T-cell (primary cell): Measurements from ENCODE around the gene CSRNP3. TPM values are rescaled to one million over a fixed set of nuclear protein-coding genes. Genes with fewer than 3 reads are reported as not detected.

Experiments used
- ATAC-seq, 4 experiments: fragments of 200-7000 bp in 3 of 4; fragments of 150-1000 bp in 1 of 4; cut with Tn5 transposase; replicated peaks in 1 of 4; 1 replicate in 3 of 4; 2 replicates in 1 of 4; pipeline ENCODE4 v1.10.0; 2021; ENCODE audit warnings: moderate library complexity in 3 of 4, mild to moderate bottlenecking in 2 of 4, moderate number of reproducible peaks in 1 of 4
- CTCF ChIA-PET, 2 donors: fragments of 300-600 bp; sonication (Branson Sonifier 250); formaldehyde crosslinking; loops; one replicate each; lab custom pipeline; 2022; ENCODE audit warnings: antibody characterized with exemption in 2 of 2; lab: Charles Lee
- POLR2A ChIA-PET, 2 donors: fragments of 300-600 bp; sonication (Branson Sonifier 250); formaldehyde crosslinking; loops; one replicate each; lab custom pipeline; 2022; ENCODE audit warnings: antibody characterized with exemption in 2 of 2; lab: Charles Lee
- DNase-seq, 35 experiments: peaks; one replicate each; pipeline versions ENCODE4 v3.0.0 to v3.0.0-alpha.2; 2013 to 2023
- H3K27ac ChIP-seq: one replicate; pipeline ENCODE4 v1.5.1; 2013; ENCODE audit warnings: low read length
- H3K27me3 ChIP-seq, 2 experiments: replicated peaks in 1 of 2; 1 replicate in 1 of 2; 2 replicates in 1 of 2; pipeline versions ENCODE4 v1.6.1 to v1.7.0; 2013; ENCODE audit warnings: low read length in 1 of 2, mixed read lengths in 1 of 2; ENCODE audit not compliant: control insufficient read depth in 2 of 2, insufficient read depth in 2 of 2; ENCODE audit errors: extremely low read depth in 1 of 2
- H3K36me3 ChIP-seq, 2 donors: 1 replicate in 1 of 2; 2 replicates in 1 of 2; pipeline versions ENCODE4 v1.6.1 to v1.7.0; 2013; ENCODE audit warnings: low read length in 1 of 2; ENCODE audit not compliant: control insufficient read depth in 2 of 2, insufficient read depth in 1 of 2; ENCODE audit errors: extremely low read depth in 1 of 2
- H3K4me1 ChIP-seq, 2 experiments: 1 replicate in 1 of 2; 2 replicates in 1 of 2; pipeline versions ENCODE4 v1.6.1 to v1.7.0; 2013; ENCODE audit warnings: low read length in 2 of 2, mixed read lengths in 1 of 2; ENCODE audit not compliant: insufficient read depth in 2 of 2, control insufficient read depth in 1 of 2; ENCODE audit errors: extremely low read depth in 1 of 2
- H3K4me3 ChIP-seq, 2 donors: 1 replicate in 1 of 2; 2 replicates in 1 of 2; pipeline versions ENCODE4 v1.5.1 to v1.7.0; 2013; ENCODE audit warnings: mild to moderate bottlenecking in 2 of 2, low read length in 1 of 2, moderate library complexity in 1 of 2; ENCODE audit not compliant: control insufficient read depth in 1 of 2; ENCODE audit errors: extremely low read depth in 1 of 2
- H3K9me3 ChIP-seq: 2 replicates; pipeline ENCODE4 v1.7.0; 2013
- H3K27ac Mint-ChIP-seq, 2 donors: one replicate each; pipeline ENCODE4 v1.8.0; 2020 to 2021; ENCODE audit warnings: mild to moderate bottlenecking in 2 of 2, mixed read lengths in 2 of 2
- H3K27me3 Mint-ChIP-seq, 2 donors: one replicate each; pipeline ENCODE4 v1.8.0; 2021 to 2022; ENCODE audit warnings: mixed read lengths in 2 of 2
- H3K36me3 Mint-ChIP-seq: one replicate; pipeline ENCODE4 v1.8.0; 2021; ENCODE audit warnings: mixed read lengths
- H3K4me1 Mint-ChIP-seq, 3 donors: one replicate each; pipeline ENCODE4 v1.8.0; 2020 to 2022; ENCODE audit warnings: mixed read lengths in 3 of 3, mild to moderate bottlenecking in 1 of 3
- H3K4me3 Mint-ChIP-seq, 3 donors: one replicate each; pipeline ENCODE4 v1.8.0; 2020 to 2022; ENCODE audit warnings: mild to moderate bottlenecking in 3 of 3, mixed read lengths in 3 of 3, moderate library complexity in 3 of 3
- H3K9me3 Mint-ChIP-seq, 3 donors: one replicate each; pipeline ENCODE4 v1.8.0; 2020 to 2022; ENCODE audit warnings: mixed read lengths in 3 of 3
- WGBS: methylation state at CpG from one replicate; pipeline ENCODE4 v1.1.5; 2013; ENCODE audit warnings: missing lambda C conversion rate; ENCODE audit not compliant: insufficient coverage; 5-methylcytosine and 5-hydroxymethylcytosine counted together
- total RNA-seq, 35 experiments: library from RNA in 6 of 35; stranded (reverse) in 6 of 35; fragments of 120-200 nt in 1 of 35; gene quantifications; one replicate each; pipeline versions ENCODE4 v1.2.1 to v1.2.4 and lab custom pipeline; 2013 to 2026

Gene CSRNP3
- total RNA-seq, 5 donors from 2014 or later (not counting 1 experiment from before 2014, with no cell fraction given) = 0.19 TPM; not detected in 4

DNA sequence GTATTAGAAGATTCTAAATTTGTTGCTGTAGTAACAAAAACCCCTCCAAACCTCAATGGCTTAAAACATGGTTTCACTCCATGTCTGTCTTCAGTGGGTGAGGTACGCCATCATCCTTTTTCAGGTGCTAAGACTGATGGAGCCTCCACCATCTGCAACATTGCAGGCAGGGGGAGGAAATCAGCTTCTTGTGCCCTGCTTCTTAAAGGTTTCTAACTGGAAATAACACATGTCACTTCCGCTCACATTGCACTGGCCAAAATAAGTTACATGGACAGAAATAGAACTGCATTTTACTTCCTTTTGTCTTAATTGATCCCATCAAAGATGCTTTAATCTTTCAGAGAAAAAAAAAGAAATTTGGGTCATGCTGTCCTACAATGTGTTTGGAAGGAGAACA is 230.4 kb downstream of the CSRNP3 start:
- Mint-ChIP-seq H3K27ac (no peak overlapping the region), H3K4me3 (no peak overlapping the region), H3K4me1 (no peaks in the 10 kb centered on the region), H3K9me3 (no peaks in the 10 kb centered on the region), H3K27me3 (peaks cover 4 to 9% of the 10 kb centered on the region in 2 donors), H3K36me3 (no peaks in the 10 kb centered on the region)
- Histone ChIP-seq H3K27ac (no peak overlapping the region), H3K27me3 (no peaks in the 10 kb centered on the region), H3K4me3 (no peak overlapping the region), H3K36me3 (no peaks in the 10 kb centered on the region), H3K4me1 (no peaks in the 10 kb centered on the region), H3K9me3 (no peaks in the 10 kb centered on the region)
- ATAC-seq (no peak), DNase-seq (no peak)
- ChIA-PET CTCF (no interaction called here), POLR2A (no interaction called here)
- 83% methylated on average over 1 of the region's 2 CpGs for WGBS

DNA sequence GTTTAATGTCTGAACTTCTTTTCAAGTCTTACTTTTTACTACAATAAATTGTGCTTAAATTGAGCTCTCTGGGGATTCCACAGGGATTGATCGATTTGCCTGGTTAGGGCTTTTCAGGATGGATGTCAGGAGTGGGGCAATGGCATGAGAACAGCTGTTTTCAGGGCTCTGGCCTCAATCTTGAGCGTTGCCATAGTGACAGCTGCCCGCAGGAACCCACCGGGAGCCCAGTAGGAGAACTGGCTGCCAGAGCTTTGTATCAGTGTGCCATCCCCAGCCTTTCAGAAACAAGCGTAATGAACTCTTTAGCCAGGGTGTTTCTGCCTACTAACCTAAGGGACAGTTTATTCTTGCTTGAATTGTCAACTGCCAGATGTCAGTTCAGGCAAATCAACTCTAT is 231.0 kb downstream of the CSRNP3 start:
- Histone ChIP-seq H3K27me3 (no peaks in the 10 kb centered on the region), H3K9me3 (no peaks in the 10 kb centered on the region), H3K27ac (no peak overlapping the region), H3K4me1 (no peaks in the 10 kb centered on the region), H3K36me3 (no peaks in the 10 kb centered on the region), H3K4me3 (no peak overlapping the region)
- WGBS = 65% methylated on average over 5 of the region's 5 CpGs
- H3K27ac Mint-ChIP-seq = no peak overlapping the region
- CTCF ChIA-PET = no interaction called here
- H3K4me1 Mint-ChIP-seq = no peaks in the 10 kb centered on the region
- DNase-seq = no peak
- ATAC-seq = no peak
- H3K27me3 Mint-ChIP-seq = peaks cover 4 to 9% of the 10 kb centered on the region in 2 donors
- POLR2A ChIA-PET = no interaction called here
- H3K36me3 Mint-ChIP-seq = no peaks in the 10 kb centered on the region
- H3K4me3 Mint-ChIP-seq = no peak overlapping the region
- H3K9me3 Mint-ChIP-seq = no peaks in the 10 kb centered on the region

DNA sequence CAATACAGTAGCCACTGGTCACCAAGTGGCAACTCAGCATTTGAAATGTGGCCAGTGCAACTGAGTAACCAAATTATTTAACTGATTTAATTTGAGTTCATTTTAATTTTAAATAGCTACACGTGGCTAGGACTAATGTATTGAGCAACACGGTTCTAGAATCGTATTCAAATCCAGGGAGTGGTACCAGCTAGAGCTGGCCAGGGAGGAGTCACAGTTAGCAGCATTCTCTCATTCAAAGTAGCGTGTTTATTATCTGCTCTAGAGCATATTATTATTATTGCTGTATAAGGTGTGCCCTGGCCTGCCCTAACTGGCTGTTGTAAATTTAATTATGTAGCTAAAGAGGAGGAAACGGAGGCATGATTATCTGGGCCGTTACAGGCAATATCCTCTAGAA is 231.6 kb downstream of the CSRNP3 start:
- H3K4me3 ChIP-seq = no peak overlapping the region
- no peak overlapping the region for H3K27ac ChIP-seq
- Mint-ChIP-seq H3K36me3 (no peaks in the 10 kb centered on the region), H3K27ac (no peak overlapping the region), H3K4me1 (no peaks in the 10 kb centered on the region), H3K9me3 (no peaks in the 10 kb centered on the region), H3K4me3 (no peak overlapping the region), H3K27me3 (peaks cover 4 to 8% of the 10 kb centered on the region in 2 donors)
- DNase-seq (no peak), ATAC-seq (no peak)
- no peaks in the 10 kb centered on the region for H3K9me3 ChIP-seq
- ChIA-PET POLR2A (no interaction called here), CTCF (no interaction called here)
- H3K27me3 ChIP-seq = no peaks in the 10 kb centered on the region
- 92% methylated on average over 2 of the region's 6 CpGs for WGBS
- H3K36me3 ChIP-seq = no peaks in the 10 kb centered on the region
- no peaks in the 10 kb centered on the region for H3K4me1 ChIP-seq

DNA sequence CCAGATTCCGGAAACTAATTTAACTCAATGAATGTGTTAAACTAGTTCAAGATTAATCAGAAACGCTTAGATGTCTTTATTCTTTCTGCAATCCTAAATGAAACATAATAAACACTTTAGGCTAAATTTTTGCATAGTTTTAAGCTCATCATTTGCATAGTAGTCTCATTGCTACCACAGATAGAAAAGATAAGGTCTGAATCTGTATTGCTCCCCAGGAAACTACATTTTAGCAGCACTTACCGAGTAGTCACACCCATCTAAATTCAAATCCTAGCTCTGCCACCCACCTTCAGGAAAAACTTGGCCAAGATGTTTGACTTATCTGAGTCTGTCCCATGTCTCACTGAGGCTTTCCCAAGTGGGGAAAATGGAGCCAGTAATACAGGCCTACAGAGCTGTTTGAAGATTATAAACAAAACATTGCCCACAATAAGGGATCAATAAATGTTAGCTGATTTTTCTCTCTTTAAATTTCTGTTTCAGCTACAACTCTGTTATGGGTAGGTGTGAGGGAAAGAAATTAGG is 237.5 kb downstream of the CSRNP3 start:
- Mint-ChIP-seq H3K4me1 (no peaks in the 10 kb centered on the region), H3K27ac (no peak overlapping the region), H3K36me3 (no peaks in the 10 kb centered on the region), H3K4me3 (no peak overlapping the region), H3K9me3 (peaks cover 0 to 6% (median 5%) of the 10 kb centered on the region in 3 donors), H3K27me3 (peaks cover 0 to 11% of the 10 kb centered on the region in 2 donors)
- H3K4me1 ChIP-seq = no peaks in the 10 kb centered on the region
- DNase-seq (no peak), ATAC-seq (no peak)
- WGBS = no CpG with 5 or more reads among the region's 3 CpGs
- H3K4me3 ChIP-seq = no peak overlapping the region
- H3K27ac ChIP-seq = no peak overlapping the region
- no peaks in the 10 kb centered on the region for H3K36me3 ChIP-seq
- no peaks in the 10 kb centered on the region for H3K9me3 ChIP-seq
- ChIA-PET CTCF (no interaction called here), POLR2A (interaction anchor here in 1 of 2 donors (0.7 kb wide), 1 partner anchor 37 kb away, joined by 3 read pairs; no protein-coding TSS in a partner anchor)
- no peaks in the 10 kb centered on the region for H3K27me3 ChIP-seq

DNA sequence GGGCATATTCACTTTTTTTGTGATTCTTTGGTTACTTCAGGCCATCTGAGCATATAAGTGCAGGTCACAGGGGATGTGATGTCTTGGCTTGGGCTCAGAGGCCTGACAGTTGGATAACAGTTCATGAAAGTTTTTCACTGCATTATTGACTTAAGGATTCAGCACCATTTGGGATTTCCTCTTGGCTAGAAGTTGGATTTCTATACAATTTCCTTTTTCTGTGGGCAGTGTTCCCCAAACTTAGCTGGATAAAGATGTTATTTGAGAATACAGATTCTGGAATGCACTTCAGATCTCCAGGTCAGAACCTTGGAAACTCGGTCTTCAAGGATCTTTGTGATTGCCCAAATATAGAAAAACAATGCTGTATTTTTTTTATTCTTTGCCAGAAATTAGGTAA is 246.6 kb downstream of the CSRNP3 start:
- no peak for DNase-seq

DNA sequence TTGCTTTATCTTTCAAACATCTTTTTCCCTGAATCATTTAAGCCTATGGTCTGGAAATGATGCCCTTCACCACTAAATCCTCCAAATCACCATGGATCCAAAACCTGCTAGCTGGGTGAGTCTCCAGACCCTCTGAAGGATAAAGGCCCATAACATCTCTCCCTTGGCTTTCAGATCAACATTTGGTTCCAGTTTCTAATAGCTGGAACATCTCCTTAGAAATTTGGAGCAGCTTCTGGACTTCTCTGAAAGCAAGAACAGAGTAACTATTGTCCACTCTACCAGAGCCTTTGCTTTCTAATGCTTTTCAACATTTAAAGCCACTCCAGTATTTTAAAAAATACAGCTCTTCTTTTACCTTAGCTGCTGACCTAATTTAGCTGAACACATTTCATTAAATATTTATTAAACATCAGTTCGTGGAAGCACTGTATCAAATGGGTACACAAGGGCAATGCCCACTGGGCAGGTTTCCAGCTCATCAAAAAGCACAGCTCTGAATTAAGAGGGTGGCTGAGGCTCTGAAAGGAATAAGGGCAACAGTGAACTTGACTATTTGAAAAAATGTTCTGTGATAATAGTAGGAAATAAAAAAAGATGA is 249.2 kb downstream of the CSRNP3 start:
- WGBS = no CpG with 5 or more reads among the region's 1 CpG
- POLR2A ChIA-PET = no interaction called here
- no peak overlapping the region for H3K4me3 Mint-ChIP-seq

More for the DNA sequence above, 246.6 kb downstream of the CSRNP3 start:
- no CpG with 5 or more reads among the region's 1 CpG for WGBS
- H3K27me3 Mint-ChIP-seq = peaks cover 4 to 7% of the 10 kb centered on the region in 2 donors
- H3K9me3 Mint-ChIP-seq = no peaks in the 10 kb centered on the region
- ATAC-seq = no peak
- no peaks in the 10 kb centered on the region for H3K4me1 Mint-ChIP-seq
- no peak overlapping the region for H3K27ac Mint-ChIP-seq
- no peaks in the 10 kb centered on the region for H3K36me3 Mint-ChIP-seq
- no peak overlapping the region for H3K4me3 ChIP-seq
- no peaks in the 10 kb centered on the region for H3K9me3 ChIP-seq
- H3K4me3 Mint-ChIP-seq = no peak overlapping the region
- no peaks in the 10 kb centered on the region for H3K4me1 ChIP-seq
- POLR2A ChIA-PET = no interaction called here
- no peak overlapping the region for H3K27ac ChIP-seq
- CTCF ChIA-PET = no interaction called here
- no peaks in the 10 kb centered on the region for H3K27me3 ChIP-seq
- no peaks in the 10 kb centered on the region for H3K36me3 ChIP-seq

More for the DNA sequence above, 249.2 kb downstream of the CSRNP3 start:
- H3K36me3 Mint-ChIP-seq = no peaks in the 10 kb centered on the region
- Histone ChIP-seq H3K27me3 (peaks cover 0 to 2% of the 10 kb centered on the region in 2 experiments), H3K9me3 (no peaks in the 10 kb centered on the region), H3K4me3 (no peak overlapping the region), H3K36me3 (no peaks in the 10 kb centered on the region), H3K4me1 (no peaks in the 10 kb centered on the region), H3K27ac (no peak overlapping the region)
- no peaks in the 10 kb centered on the region for H3K4me1 Mint-ChIP-seq
- ATAC-seq (no peak), DNase-seq (no peak)
- no peaks in the 10 kb centered on the region for H3K9me3 Mint-ChIP-seq
- no peak overlapping the region for H3K27ac Mint-ChIP-seq
- H3K27me3 Mint-ChIP-seq = peaks cover 10 to 11% of the 10 kb centered on the region in 2 donors
- CTCF ChIA-PET = no interaction called here
